ENCODE results near the gene WDFY2.

DNA sequence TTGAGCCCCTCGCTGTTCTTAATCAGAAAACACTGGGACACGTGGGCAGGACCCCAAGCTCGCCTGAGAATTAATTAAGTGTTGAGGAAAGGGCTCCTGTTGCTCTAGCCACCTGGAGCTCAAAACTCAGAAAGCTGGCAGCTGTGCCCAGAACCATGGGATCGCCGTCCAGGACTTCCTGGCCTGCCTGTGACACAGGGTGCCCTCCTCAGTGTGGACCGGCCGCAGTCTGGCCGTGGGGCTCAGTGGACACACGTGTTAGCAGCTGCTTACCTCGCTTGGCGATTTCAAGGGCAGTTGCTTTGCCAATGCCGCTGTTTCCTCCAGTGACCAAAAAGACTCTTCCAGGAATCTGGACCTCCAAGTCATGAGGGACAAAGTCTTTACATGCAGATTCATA, 215.0 kb downstream of the WDFY2 start:
- TF ChIP-seq EP300 (IDR thresholded peaks at IDR 0.05) (no peak), POLR2A (IDR thresholded peaks at IDR 0.05) (no peak), POLR2AphosphoS5 (IDR thresholded peaks at IDR 0.05) (no peak)
- TF ChIP-seq, protein P1, sequence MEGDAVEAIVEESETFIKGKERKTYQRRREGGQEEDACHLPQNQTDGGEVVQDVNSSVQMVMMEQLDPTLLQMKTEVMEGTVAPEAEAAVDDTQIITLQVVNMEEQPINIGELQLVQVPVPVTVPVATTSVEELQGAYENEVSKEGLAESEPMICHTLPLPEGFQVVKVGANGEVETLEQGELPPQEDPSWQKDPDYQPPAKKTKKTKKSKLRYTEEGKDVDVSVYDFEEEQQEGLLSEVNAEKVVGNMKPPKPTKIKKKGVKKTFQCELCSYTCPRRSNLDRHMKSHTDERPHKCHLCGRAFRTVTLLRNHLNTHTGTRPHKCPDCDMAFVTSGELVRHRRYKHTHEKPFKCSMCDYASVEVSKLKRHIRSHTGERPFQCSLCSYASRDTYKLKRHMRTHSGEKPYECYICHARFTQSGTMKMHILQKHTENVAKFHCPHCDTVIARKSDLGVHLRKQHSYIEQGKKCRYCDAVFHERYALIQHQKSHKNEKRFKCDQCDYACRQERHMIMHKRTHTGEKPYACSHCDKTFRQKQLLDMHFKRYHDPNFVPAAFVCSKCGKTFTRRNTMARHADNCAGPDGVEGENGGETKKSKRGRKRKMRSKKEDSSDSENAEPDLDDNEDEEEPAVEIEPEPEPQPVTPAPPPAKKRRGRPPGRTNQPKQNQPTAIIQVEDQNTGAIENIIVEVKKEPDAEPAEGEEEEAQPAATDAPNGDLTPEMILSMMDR (IDR thresholded peaks at IDR 0.05) = no peak

Data from upper lobe of left lung (tissue), 4 donors.